Fibroblast of skin of right quadriceps (primary cell): ENCODE data around the gene CXCL14.
A peak's percentile ranks its signal among the peaks of the same experiment; 100 is the strongest.

Experiments
- DNase-seq: peaks from one replicate; pipeline ENCODE4 v3.0.0-alpha.2; 2013

Gene CXCL14

DNA sequence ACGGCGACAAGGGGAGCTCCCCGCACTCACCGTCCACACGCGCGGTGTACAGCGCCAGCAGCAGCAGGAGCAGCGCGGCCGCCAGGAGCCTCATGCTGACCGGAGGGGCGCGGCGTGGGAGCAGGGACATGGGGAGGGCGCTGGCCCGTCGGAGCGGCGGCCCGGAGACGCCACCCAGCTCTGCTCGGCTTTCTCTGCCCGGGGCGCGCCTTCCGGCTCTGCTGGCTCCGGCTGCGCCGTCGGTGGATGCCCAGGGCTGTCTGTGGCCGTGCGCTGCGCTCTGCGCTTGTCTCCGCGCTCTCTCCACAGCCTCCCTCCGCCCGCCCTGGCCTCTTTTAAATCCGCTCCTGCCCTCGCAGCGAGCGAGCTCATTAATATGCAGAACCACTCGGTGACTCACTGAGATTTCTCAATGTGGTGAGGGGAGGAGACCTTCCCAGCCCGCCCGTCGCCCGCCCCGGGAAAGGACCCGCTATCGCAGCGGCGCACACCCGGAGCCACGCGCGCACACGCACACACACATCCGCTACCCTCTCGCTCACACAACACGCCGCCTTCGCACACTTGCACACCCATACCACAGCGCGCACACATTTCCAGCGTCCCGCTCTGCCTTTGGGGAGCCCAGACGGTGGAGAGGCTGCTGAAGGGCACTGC lies at the start of gene CXCL14:
CXCL14 (minus strand) TSS at position 307 of the 657 bp plus-strand sequence; CDS start at position 94, 213 bp downstream.
- DNase-seq = peak; percentile 83

- no peak for DNase-seq
These were observed 47.8 kb upstream of the CXCL14 start for GRCh38 chr5:135626636-135627035.

- no peak for DNase-seq
These were observed 47.2 kb upstream of the CXCL14 start for GRCh38 chr5:135625961-135626360.

DNA sequence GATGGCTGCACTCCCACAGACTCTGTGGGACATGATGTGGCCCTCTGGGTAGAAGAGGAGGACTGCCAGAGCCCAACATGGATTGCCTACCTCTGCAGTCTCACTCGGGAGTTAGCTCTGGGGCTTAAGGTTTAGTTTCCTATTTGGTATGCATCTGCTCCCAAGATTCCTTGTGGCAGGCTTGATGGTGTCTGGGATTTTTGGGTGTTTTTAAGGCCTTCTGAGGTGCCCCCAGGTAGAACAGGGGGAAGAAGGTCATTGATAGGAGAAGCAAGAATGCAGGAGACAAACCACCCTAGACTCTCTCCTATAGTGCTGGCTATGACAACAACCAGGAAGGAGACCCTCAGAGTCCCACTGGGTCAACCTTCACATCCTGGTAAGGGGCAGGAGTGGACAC lies 46.7 kb upstream of the CXCL14 start:
- DNase-seq = no peak

DNA sequence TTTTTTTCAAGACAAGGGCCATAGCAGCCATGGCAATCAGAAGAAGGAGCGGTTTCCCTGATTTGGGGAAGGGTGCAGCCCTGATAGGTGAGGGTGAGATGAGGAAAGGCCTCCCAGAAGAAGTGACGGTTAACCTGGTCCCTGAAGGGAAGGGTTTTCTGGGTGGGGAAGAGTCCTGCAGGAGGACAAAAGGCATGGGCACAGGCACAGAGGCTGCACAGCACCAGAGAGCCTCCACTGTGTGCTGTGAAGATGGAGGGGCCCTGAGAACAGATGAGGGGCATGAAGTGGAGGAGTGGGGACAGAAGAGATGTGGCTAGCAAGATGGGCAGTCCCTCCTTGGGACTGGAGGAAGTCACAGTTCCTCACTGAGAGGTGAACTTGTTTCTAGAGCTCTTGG lies 46.3 kb upstream of the CXCL14 start:
- no peak for DNase-seq

GRCh38 chr5:135623186-135623715 lies 44.5 kb upstream of the CXCL14 start:
- DNase-seq = no peak

DNA sequence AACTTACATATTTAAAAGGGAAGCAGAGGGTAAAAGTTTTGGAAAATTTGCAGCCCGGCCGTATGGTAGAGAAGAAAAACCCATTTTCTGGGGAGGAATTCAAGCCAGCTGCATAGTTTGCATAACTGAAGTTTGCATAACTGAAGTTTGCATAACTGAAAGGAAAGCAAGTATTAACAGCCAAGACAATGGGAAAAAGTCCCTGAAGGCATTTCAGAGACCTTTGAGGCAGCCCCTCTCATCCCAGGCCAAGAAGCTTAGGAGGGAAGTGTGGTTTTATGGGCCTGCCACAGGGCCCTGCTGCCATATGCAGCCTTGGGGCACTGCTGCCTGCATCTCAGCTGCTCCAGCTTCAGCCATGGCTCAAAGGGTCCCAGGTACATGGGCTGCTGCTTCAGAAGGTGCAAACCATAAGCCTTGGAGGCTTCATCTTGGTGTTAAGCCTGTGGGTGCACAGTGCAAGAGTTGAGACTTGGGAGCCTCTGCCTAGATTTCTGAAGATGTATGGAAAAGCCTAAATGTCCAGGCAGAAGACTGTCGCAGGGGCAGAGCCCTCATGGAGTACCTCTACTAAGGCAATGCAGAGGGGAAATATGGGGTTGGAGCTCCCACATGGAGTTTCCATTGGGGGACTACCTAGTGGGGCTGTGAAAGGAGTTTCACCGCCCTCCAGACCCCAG lies 36.9 kb upstream of the CXCL14 start:
- no peak for DNase-seq

- no peak for DNase-seq
These were observed 36.4 kb upstream of the CXCL14 start for GRCh38 chr5:135615171-135615570.

- DNase-seq = no peak
These were observed 31.2 kb upstream of the CXCL14 start for GRCh38 chr5:135609981-135610380.

GRCh38 chr5:135608761-135609443 lies 30.1 kb upstream of the CXCL14 start:
- DNase-seq = no peak

DNA sequence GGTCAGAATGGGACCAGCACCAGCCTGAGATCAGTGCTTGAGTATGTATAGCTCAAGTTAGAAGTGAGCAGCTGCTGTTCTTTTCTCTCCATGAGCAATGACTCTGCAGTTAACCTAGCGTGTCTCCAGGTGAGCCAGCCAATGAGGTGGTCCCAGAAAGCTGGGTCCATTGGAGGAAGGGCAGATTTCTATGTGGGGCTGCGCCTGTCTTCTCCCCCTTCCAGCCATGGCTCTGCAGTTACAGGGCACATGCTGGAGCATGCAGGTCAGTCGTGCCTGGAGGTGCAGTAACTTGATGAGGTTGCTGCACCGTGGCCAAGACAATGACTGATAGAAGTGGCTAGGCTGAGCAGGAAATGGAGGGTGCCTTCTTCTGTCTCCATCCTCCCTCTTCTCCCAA lies 29.6 kb upstream of the CXCL14 start:
- no peak for DNase-seq

DNA sequence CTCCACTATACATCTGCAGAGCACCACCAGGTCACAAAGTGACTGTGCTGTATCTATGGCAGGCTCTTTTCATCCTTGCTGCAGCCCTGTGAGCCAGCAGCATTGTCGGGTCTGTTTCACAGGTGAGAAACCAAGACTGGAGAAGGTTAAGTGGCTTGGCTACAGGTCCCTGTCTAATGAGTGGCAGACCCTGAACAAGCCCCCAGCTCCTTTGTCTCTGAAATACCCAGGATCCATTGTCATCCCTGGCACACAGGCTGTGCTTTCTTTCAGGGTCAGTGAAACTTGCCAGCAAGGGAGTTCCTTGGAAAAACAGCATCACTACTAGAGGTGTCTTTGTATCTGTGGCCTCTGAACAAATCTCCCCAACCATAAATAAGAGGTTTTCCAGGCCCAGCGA lies 27.6 kb upstream of the CXCL14 start:
- DNase-seq = no peak

DNA sequence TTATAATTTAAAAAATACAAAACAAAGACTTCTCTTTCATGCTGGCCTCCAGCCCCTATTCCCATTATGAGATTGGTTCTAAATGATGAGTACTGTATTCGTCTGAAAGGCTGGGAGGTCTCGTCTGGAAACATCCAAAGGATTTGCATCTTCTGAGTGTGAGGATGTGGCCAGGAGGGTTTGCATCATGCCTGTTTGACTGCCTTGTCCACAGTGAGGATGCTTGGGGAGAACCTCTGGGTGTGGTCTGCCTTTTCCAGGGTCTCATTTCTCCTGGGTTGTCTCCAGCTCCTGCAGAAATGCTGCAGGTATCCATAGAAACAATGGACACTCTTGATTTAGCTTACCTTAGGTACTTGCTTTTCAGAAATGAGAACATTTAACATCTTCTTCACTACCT lies 26.4 kb upstream of the CXCL14 start:
- no peak for DNase-seq

DNA sequence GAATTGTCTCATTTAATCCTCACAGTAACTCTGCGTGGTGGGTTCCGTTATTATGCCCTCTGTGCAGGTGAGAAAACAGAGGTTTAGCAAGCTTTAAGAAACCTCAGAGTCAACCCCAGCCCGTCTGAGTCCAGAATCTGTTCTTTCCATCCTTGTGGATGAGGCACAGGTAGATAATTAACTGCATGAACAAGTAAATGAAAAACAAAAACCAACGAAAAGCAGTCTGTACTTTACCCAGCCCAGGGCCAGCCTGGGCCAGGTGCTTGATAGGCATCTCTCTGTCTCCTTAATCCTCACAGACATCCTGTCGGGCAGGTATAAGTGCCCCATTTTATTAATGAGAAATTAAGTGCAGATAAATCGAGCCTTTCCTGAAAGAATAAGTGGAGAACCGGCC lies 25.3 kb upstream of the CXCL14 start:
- no peak for DNase-seq

GRCh38 chr5:135602882-135603721 lies 24.3 kb upstream of the CXCL14 start:
- no peak for DNase-seq

DNA sequence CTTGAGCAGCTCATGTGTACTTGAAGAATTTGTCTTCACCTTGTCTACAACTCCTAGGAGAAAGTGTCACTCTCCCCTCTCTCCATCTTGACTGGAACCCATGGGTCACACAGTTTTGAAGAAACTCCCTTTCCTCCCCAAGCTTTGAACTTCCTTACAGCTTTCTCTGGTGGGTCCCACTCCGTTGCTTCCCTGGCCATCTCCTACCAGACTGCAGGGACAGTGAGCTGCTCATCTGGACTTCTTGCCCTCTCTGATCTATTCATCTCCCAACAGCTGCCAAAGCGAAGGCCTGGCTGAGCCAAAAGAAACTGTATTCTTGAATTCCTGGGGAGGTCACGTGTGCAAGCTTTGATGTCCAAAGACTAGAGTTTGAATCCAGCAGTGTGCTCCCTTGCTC lies 22.7 kb upstream of the CXCL14 start:
- DNase-seq = no peak

DNA sequence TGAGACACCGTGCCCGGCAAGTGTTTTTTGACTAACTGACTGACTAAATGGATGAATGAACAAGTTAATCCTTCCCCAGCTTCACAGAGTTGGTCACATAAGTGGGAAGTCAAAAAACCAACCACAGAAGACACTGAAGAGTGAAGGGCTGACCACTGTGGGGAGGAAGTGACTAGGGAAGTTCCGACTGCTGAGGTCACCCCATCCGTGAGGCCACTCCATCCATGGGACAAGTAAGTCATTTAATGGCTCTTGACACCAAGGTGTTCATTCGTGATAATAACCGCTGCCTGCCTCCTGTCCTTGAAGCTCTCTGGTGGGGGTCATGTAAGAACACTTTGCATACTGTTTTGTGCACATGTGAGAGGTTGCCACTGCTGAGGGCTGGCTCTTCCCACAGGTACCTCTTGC lies 22.2 kb upstream of the CXCL14 start:
- no peak for DNase-seq

GRCh38 chr5:135600152-135600570 lies 21.4 kb upstream of the CXCL14 start:
- DNase-seq = no peak

GRCh38 chr5:135599421-135600151 lies 20.8 kb upstream of the CXCL14 start:
- no peak for DNase-seq

- no peak for DNase-seq
These were observed 20.1 kb upstream of the CXCL14 start for GRCh38 chr5:135598691-135599395.

- DNase-seq = no peak
These were observed 18.0 kb upstream of the CXCL14 start for GRCh38 chr5:135596788-135597187.
